Fibroblast of skin of right quadriceps (primary cell): ENCODE data around the gene LCE6A.
A peak's percentile ranks its signal among the peaks of the same experiment; 100 is the strongest.

Experiments
- DNase-seq: peaks from one replicate; pipeline ENCODE4 v3.0.0-alpha.2; 2013

LCE6A gene

DNA sequence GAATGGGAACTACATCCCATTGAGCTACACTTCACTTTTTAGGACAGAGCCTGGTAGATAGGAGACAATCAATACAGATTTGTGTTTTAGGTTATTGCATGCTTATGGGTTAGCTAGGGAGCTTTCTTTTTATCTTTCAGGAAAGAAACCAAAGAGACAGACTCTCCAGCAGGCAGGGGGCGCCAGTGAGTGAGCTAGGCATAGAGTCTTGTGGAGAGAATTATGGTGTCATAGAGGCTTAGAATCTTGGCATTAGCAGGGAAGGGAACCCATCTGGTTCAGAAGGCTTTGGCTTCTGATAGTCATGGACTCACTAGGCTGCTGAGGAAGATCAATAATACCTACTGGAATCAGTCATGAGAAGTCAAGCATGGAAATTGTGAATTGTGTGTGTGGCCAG, 35.4 kb downstream of the LCE6A start, which contains the start of gene SMCP:
TSS of gene SMCP (plus strand) at position 281 of the 400 bp plus-strand sequence. CDS start 6,101 bp downstream, outside the sequence.
- DNase-seq: no peak

DNA sequence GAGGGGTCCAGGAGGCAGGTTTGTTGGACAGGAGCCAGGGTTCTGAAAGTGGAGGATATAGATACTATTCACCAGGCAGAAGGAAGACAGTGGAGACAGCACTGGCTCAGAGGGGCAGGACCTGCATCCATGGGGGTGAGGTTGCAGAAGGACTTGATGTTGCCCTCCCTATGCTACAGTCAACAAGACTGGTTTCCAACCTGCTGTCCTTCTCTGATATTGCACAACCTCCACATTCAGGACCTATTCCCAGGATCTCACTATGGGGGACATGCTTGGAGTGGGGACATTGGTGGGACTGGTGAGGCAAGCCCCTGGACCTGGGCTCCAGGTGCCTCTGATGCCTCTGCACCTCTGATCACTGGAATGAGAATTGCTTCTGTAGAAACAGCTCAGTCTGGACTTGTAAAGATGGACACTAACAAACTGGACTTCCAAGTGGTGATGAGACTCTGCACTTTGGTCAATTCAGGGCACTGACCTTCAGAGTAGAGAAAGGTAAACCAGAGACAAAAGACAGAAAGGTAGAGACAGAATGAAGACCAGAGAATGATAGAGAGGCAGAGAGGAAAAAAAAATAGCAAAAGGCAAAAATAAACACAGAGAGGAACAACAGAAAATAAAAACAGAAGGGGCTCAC, 37.0 kb downstream of the LCE6A start:
- no peak for DNase-seq

DNA sequence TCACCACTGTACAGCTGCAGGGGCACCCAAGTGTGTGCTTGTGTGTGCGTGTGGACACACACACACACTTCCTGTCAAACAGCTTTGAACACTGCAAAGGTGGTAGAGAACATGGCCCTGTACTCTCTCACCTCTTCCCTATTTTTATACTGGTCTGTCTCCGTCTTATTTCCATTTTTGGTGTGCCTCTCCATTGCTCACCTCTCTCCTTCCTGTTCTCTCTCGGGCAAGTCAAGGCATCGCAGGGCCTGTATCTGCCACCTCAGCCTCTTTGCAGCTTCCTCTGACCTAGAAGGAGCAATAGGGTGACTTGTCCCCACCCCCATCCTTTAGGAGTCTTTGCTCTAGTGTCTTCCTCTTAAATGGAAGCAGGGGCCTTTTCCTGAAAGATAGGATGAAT, 37.7 kb downstream of the LCE6A start:
- DNase-seq: no peak

DNA sequence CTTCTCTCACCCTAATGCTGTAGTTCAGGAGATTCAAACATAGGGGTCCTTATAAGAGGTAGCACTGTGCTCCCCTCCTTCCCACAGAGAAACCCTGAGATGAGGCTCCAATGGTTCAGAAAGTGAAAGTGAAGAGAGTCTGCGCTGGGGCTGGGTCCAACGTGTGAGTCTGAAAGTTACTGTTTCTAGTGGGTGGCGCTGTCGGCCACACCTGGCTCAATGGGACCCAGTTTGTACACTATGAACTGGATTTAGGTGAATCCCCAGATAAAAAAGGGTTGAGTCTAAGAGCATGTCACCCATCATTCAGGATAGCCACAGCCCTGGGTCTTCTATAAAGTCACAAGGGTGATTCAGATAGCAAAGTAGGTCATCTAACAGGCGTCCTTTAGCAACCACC, 38.3 kb downstream of the LCE6A start:
- DNase-seq: no peak

DNA sequence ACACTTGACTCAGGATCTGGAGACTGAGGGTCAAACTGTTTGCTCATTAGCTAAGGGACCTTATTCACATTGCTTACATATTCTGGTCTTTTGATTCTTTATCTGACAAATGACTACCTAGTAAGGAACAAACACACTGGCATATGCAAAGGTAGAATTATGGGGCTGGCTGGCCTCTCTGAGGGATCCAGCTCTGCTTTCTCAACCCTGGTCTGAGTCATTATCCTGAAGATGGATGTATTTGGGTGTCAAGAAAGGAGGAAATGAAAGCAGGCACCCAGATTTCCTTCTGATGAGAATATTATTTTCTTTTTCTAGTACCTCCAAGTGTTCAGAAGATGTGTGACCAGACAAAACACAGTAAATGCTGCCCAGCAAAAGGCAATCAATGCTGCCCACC, 41.4 kb downstream of the LCE6A start:
- DNase-seq: no peak

DNA sequence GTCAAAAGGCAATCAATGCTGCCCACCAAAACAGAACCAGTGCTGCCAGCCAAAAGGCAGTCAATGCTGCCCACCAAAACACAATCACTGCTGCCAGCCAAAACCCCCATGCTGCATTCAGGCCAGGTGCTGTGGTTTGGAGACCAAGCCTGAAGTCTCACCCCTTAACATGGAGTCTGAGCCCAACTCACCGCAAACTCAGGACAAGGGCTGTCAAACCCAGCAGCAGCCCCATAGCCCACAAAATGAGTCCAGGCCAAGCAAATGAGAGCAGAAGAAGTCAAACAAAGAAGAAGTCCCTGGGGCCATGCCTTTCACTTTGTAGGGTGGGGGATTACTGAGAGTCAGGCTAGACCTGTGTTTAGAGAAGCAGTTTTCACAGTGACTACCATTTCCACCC, 41.9 kb downstream of the LCE6A start:
- DNase-seq: no peak

DNA sequence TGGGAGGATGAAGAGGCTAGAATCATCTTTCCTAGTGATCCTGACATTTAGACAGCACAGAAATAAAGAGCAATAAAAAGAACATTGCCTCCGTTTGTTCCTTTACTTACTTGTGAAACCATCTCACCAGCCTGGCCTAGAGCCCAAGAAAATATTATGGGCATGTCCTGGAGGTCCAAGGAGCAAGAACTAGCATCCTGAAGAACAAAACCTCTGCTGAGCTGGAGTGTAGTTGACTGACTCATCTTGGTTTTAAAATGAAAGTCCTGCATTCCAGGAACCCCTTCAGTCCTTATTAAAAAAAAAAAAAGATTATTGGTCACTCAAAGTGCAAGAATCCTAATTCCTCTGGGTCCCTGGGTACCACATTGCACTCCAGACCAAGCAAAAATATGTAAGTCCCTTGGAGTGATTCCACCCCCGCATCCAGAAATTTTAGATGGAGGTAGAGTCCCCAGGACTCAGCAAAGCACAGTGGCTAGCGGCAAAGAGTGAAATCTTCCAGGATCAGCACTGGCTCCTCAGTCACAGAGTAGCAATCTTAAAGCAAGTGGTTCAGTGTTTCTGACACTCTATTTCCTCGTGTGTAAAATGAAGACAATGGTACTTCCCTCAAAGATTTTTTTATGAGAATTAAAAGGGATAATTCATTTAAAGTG, 42.4 kb downstream of the LCE6A start:
- DNase-seq: peak; percentile 58

DNA sequence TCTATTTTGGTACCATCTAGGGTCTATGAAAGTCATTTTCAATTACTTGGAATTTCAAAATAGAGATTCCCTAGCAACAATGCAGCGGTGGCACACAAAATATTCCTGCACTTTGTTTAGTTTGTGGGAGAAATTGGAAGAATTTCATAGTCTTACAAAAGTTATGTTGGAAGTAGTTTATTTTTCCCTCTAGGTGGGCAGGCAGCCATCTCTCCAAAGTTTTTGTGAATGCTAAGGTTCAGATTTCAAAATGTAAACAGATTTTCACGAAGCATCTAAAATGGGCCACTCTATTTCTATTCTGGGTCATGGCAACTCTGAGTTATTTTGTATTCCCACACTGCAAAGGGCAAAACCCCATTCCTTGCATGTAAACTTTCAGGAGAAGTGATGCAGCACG, 43.4 kb downstream of the LCE6A start:
- peak; percentile 24 for DNase-seq

DNA sequence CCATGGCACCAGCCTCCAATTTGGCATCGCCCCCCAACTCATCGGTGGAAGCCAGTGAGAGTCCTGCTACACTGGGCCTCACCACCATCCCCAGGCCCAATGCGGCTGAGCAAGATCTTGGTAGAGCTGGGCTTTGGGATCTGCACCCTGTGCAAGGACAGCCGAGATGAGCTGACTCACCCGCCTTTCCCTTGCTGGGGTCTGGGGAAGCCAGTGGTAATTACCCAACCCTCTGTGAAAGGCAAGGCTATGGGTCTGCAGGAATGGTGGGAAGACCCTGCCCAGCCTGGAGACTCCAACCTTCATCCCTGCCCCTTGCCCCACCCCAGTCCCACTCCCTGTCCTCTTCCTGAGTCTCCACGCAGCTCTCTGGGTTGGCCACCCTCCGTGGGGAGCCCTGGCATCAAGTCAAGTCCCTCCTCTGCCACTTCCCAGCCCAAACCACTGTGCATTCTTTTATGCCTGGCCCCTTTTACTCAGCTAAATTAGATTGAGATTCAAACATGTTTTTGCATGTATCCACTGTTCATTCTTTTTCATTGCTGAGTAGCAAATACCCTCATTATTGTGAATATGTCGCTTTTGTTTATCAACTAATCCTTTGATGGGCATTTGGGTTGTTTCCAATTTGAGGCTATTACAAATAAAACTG, 44.2 kb downstream of the LCE6A start:
- DNase-seq: no peak

DNA sequence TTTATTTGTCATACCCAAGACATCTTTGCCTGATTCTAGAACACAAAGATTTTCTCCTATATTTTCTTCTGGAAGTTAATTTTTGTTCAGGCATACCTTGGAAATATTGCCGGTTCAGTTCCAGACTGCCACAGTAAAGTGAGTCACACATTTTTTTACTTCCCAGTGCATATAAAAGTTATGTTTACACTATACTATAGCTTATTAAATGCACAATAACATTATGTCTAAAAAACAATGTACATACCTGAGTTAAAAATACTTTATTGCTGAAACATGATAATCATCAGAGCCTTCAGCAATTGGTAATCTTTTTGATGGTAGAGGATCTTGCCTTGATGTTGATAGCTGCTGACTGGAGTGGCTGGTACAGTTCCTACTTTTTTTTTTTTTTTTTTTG, 45.5 kb downstream of the LCE6A start:
- DNase-seq: no peak
